MM.1S (cell line): Measurements from ENCODE around the gene DCLRE1C.
"Not testable (repeated sequence)": the region's sequence is repeated elsewhere in the genome, so short reads cannot be mapped to it uniquely, and the experiment has no call there.

Source experiments
- EZH2 ChIP-seq: fragments of 300-600 bp; sonication (generic); optimal IDR thresholded peaks from 2 replicates; pipeline ENCODE3; 2017; ENCODE audit warnings: low read depth, mild to moderate bottlenecking, antibody characterized with exemption, low read length, mixed read lengths
- EZH2phosphoT487 ChIP-seq: fragments of 300-600 bp; sonication (generic); IDR thresholded peaks from 2 replicates; pipeline ENCODE4 v1.6.1; 2018; ENCODE audit warnings: antibody characterized with exemption, low read length
- TF ChIP-seq, protein P1 (sequence below): fragments of 300-600 bp; sonication (generic); IDR thresholded peaks from 2 replicates; pipeline ENCODE4 v1.5.1; 2016; ENCODE audit warnings: antibody characterized with exemption, low read length, mixed read lengths

GRCh38 chr10:14942147-14942949 is 11.5 kb downstream of the DCLRE1C start:
- TF ChIP-seq, protein P1, sequence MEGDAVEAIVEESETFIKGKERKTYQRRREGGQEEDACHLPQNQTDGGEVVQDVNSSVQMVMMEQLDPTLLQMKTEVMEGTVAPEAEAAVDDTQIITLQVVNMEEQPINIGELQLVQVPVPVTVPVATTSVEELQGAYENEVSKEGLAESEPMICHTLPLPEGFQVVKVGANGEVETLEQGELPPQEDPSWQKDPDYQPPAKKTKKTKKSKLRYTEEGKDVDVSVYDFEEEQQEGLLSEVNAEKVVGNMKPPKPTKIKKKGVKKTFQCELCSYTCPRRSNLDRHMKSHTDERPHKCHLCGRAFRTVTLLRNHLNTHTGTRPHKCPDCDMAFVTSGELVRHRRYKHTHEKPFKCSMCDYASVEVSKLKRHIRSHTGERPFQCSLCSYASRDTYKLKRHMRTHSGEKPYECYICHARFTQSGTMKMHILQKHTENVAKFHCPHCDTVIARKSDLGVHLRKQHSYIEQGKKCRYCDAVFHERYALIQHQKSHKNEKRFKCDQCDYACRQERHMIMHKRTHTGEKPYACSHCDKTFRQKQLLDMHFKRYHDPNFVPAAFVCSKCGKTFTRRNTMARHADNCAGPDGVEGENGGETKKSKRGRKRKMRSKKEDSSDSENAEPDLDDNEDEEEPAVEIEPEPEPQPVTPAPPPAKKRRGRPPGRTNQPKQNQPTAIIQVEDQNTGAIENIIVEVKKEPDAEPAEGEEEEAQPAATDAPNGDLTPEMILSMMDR, result not testable (repeated sequence)
- TF ChIP-seq EZH2, EZH2phosphoT487: not testable (repeated sequence)
